Panc1 (cell line): Measurements from ENCODE around the gene TCF25. TPM values are rescaled to one million over a fixed set of nuclear protein-coding genes. Genes with fewer than 3 reads are reported as not detected.
A peak's percentile ranks its signal among the peaks of the same experiment; 100 is the strongest.
"Not testable (repeated sequence)": the region's sequence is repeated elsewhere in the genome, so short reads cannot be mapped to it uniquely, and the experiment has no call there.

Experiments used
- ATAC-seq: fragments of 200-7000 bp; cut with Tn5 transposase; 2 replicates; pipeline ENCODE4 v1.9.1; 2020; ENCODE audit warnings: mild to moderate bottlenecking, moderate library complexity
- BruUV-seq: library from RNA; stranded (reverse); fragments of 400-500 nt; replicated peaks from 2 replicates; lab custom pipeline; 2021; lab: Mats Ljungman, UMichigan
- CTCF ChIA-PET: fragments of 300-600 bp; sonication (Branson Sonifier 250); formaldehyde crosslinking; loops from one replicate; lab custom pipeline; 2022; ENCODE audit warnings: antibody characterized with exemption; lab: Charles Lee
- POLR2A ChIA-PET: fragments of 300-600 bp; sonication (Branson Sonifier 250); formaldehyde crosslinking; loops from one replicate; lab custom pipeline; 2022; ENCODE audit warnings: antibody characterized with exemption; lab: Charles Lee
- DNase-seq: peaks from one replicate; pipeline ENCODE4 v3.0.0-alpha.2; 2010; ENCODE audit warnings: low read depth, low spot score
- H3K27ac ChIP-seq: 2 replicates; pipeline ENCODE4 v1.5.1; 2011; ENCODE audit warnings: mild to moderate bottlenecking, low read length, inconsistent platforms
- H3K27me3 ChIP-seq: fragments of 200-500 bp; sonication (Bioruptor generic); 2 replicates; pipeline ENCODE4 v1.6.0; 2014; ENCODE audit warnings: low read length, inconsistent platforms; ENCODE audit not compliant: control insufficient read depth, insufficient read depth
- H3K36me3 ChIP-seq: fragments of 200-500 bp; sonication (Bioruptor generic); 2 replicates; pipeline ENCODE4 v1.5.1; 2014; ENCODE audit warnings: inconsistent platforms, mild to moderate bottlenecking, low read length, moderate library complexity; ENCODE audit not compliant: control insufficient read depth, insufficient read depth
- H3K4me1 ChIP-seq: 2 replicates; pipeline ENCODE4 v1.5.1; 2011; ENCODE audit warnings: inconsistent platforms, mild to moderate bottlenecking, low read length, moderate library complexity; ENCODE audit not compliant: control insufficient read depth, insufficient read depth
- H3K4me3 ChIP-seq, 2 experiments: 2 replicates each; pipeline ENCODE4 v1.5.1; 2011 to 2012; ENCODE audit warnings: low read depth in 2 of 2, low read length in 2 of 2, mild to moderate bottlenecking in 2 of 2, inconsistent platforms in 1 of 2, moderate library complexity in 1 of 2
- H3K9me3 ChIP-seq: fragments of 200-500 bp; sonication (Bioruptor generic); 2 replicates; pipeline ENCODE4 v1.5.1; 2014; ENCODE audit warnings: low read depth, mild to moderate bottlenecking, inconsistent platforms, low read length, moderate library complexity; ENCODE audit not compliant: control insufficient read depth, insufficient read depth
- CTCF ChIP-seq: fragments of 450-650 bp; IDR thresholded peaks from 2 replicates; pipeline ENCODE4 v1.5.1; 2017; ENCODE audit warnings: mild to moderate bottlenecking
- POLR2AphosphoS5 ChIP-seq: IDR thresholded peaks from 2 replicates; pipeline ENCODE4 v1.6.1; 2012; ENCODE audit warnings: mild to moderate bottlenecking, low read depth, low read length, moderate library complexity
- REST ChIP-seq, 2 experiments: IDR thresholded peaks; 2 replicates each; pipeline ENCODE4 v1.6.1; 2011 to 2012; ENCODE audit warnings: low read depth in 2 of 2, control low read depth in 1 of 2, low read length in 1 of 2, mild to moderate bottlenecking in 1 of 2, moderate library complexity in 1 of 2; ENCODE audit not compliant: insufficient read depth in 1 of 2
- SIN3A ChIP-seq: IDR thresholded peaks from 2 replicates; pipeline ENCODE4 v1.6.1; 2012; ENCODE audit warnings: low read depth, mild to moderate bottlenecking, low read length, moderate library complexity, borderline replicate concordance; ENCODE audit not compliant: insufficient read depth
- TCF7L2 ChIP-seq: IDR thresholded peaks from 2 replicates; pipeline ENCODE4 v1.6.1; 2011; ENCODE audit warnings: mild to moderate bottlenecking, low read depth, low read length, inconsistent platforms
- in situ Hi-C: cut with HindIII; loops from 2 replicates; pipeline ENCODE4 v1.10.0; 2016; ENCODE audit warnings: low sequenced_read_pairs, low pct_unique_long_range_greater_than_20kb
- intact Hi-C: fragments of 100-400 bp; cut with micrococcal nuclease; formaldehyde crosslinking; loops from one replicate; pipeline ENCODE4 v1.10.0; 2022; ENCODE audit not compliant: unreplicated experiment
- total RNA-seq: library from RNA; stranded (reverse); gene quantifications from one replicate; pipeline ENCODE4 v1.2.1, GENCODE V29; 2021; ENCODE audit not compliant: unreplicated experiment

Gene TCF25
- total RNA-seq, 1 experiment from 2014 or later = 144 TPM

- DNase-seq (peak; percentile 46), ATAC-seq (peak; percentile 89)
- Histone ChIP-seq H3K4me3 (peak overlapping the region; percentile 66 to 70), H3K4me1 (peaks cover 3% of the 10 kb centered on the region; the same call in 1 of the 2 replicates), H3K9me3 (no peaks in the 10 kb centered on the region), H3K27ac (peak overlapping the region; percentile 82), H3K27me3 (no peaks in the 10 kb centered on the region), H3K36me3 (peaks cover 9% of the 10 kb centered on the region)
- ChIA-PET POLR2A (interaction anchor here (0.6 to 0.7 kb wide), 2 partner anchors 84 to 1009 kb away, joined by 8 to 10 read pairs; no protein-coding TSS in a partner anchor), CTCF (interaction anchor here (1.0 to 1.6 kb wide), 2 partner anchors 13 to 168 kb away, joined by 3 to 11 read pairs; no protein-coding TSS in a partner anchor)
- no peak for TF ChIP-seq SIN3A
- no peak for TF ChIP-seq REST (IDR thresholded peaks at IDR 0.05; ENCODE audit: insufficient read depth in 1 of 2, low read depth in 2 of 2, low read length in 1 of 2)
- TF ChIP-seq CTCF = no peak
- TF ChIP-seq POLR2AphosphoS5 = no peak
- no peak for TF ChIP-seq TCF7L2
- in situ Hi-C loops = no loop called here
- no TSS peak for BruUV-seq
- intact Hi-C loops = no loop called here
Observed at GRCh38 chr16:89873972-89874689, 739 bp downstream of the TCF25 start.

- H3K27ac ChIP-seq, intact Hi-C loops, POLR2A ChIA-PET, ATAC-seq, H3K9me3 ChIP-seq, BruUV-seq, H3K4me3 ChIP-seq, H3K27me3 ChIP-seq, CTCF ChIA-PET, in situ Hi-C loops, DNase-seq, H3K4me1 ChIP-seq: not testable (repeated sequence)
- peaks cover 13% of the 10 kb centered on the region; the same call in 1 of the 2 replicates for H3K36me3 ChIP-seq
Observed at GRCh38 chr16:89879123-89879522, 5.7 kb downstream of the TCF25 start.
